Epithelial cell of proximal tubule (primary cell): ENCODE data around the gene GUCY1B1. TPM values are rescaled to one million over a fixed set of nuclear protein-coding genes. Genes with fewer than 3 reads are reported as not detected.

Experiments used
- DNase-seq: peaks from one replicate; pipeline ENCODE4 v3.0.0-alpha.2; 2011; ENCODE audit warnings: low read depth
- H3K4me3 ChIP-seq: 2 replicates; pipeline ENCODE4 v1.5.1; 2011; ENCODE audit warnings: low read depth, mild to moderate bottlenecking, low read length
- total RNA-seq: library from RNA; depleted of rRNA; stranded (reverse); fragments of >200 nt; gene quantifications from 2 replicates; pipeline ENCODE4 v1.2.3, GENCODE V29; 2015
- TF ChIP-seq, protein P1 (sequence below): conservative IDR thresholded peaks from 2 replicates; pipeline ENCODE4 v1.5.1; 2012; ENCODE audit warnings: low read depth, mild to moderate bottlenecking, low read length

Gene GUCY1B1
- total RNA-seq, 1 donor from 2014 or later, result 5.9 TPM

DNA sequence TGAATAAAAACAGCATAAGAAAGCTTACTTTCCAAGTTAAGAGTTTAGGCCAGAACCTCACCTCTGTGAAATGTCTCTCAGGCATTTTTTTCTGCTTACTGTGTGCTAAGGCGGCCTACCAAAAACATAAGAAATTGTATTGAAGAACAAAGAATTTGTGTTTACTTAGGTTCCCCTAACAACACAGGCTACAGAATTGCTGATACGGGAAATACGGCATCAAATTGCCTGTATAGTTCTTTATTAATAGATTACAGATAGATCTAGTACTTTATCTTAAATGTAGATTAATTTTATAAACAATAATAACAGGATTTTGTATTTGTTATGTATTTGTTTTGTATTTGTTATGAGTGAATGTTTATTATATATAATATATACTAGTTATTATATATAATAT is 94.4 kb downstream of the GUCY1B1 start:
- TF ChIP-seq, protein P1, sequence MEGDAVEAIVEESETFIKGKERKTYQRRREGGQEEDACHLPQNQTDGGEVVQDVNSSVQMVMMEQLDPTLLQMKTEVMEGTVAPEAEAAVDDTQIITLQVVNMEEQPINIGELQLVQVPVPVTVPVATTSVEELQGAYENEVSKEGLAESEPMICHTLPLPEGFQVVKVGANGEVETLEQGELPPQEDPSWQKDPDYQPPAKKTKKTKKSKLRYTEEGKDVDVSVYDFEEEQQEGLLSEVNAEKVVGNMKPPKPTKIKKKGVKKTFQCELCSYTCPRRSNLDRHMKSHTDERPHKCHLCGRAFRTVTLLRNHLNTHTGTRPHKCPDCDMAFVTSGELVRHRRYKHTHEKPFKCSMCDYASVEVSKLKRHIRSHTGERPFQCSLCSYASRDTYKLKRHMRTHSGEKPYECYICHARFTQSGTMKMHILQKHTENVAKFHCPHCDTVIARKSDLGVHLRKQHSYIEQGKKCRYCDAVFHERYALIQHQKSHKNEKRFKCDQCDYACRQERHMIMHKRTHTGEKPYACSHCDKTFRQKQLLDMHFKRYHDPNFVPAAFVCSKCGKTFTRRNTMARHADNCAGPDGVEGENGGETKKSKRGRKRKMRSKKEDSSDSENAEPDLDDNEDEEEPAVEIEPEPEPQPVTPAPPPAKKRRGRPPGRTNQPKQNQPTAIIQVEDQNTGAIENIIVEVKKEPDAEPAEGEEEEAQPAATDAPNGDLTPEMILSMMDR, result no peak
- DNase-seq, result no peak
- no peak overlapping the region for H3K4me3 ChIP-seq

- DNase-seq, result no peak
- H3K4me3 ChIP-seq, result no peak overlapping the region
- TF ChIP-seq, protein P1, result no peak
Observed at GRCh38 chr4:155854582-155855226, 95.9 kb downstream of the GUCY1B1 start.

GRCh38 chr4:155855897-155856296 is 97.1 kb downstream of the GUCY1B1 start:
- TF ChIP-seq, protein P1, result no peak
- no peak for DNase-seq
- H3K4me3 ChIP-seq, result no peak overlapping the region

Other genes with a start within 250 kb of the GUCY1B1 start
- 0.72 and 3.7 TPM in 2 replicates for gene GUCY1A1, start 92.2 kb upstream of the GUCY1B1 start, total RNA-seq
- gene ASIC5, start 107.3 kb downstream of the GUCY1B1 start, total RNA-seq, result not detected in 2 replicates
- not detected in 2 replicates for gene TDO2, start 144.7 kb downstream of the GUCY1B1 start, total RNA-seq
- gene CTSO, start 194.8 kb downstream of the GUCY1B1 start, total RNA-seq, result 4.1 and 6.5 TPM in 2 replicates